IgD-negative memory B cell (primary cell): ENCODE measurements around the gene TMEM131. TPM values are rescaled to one million over a fixed set of nuclear protein-coding genes. Genes with fewer than 3 reads are reported as not detected.
A peak's percentile ranks its signal among the peaks of the same experiment; 100 is the strongest.

ENCODE experiments used
- H3K27ac Mint-ChIP-seq, 3 donors: one replicate each; pipeline ENCODE4 v1.8.0; 2020 to 2022; ENCODE audit warnings: mild to moderate bottlenecking in 3 of 3, mixed read lengths in 3 of 3, moderate library complexity in 1 of 3
- H3K27me3 Mint-ChIP-seq: one replicate; pipeline ENCODE4 v1.8.0; 2021; ENCODE audit warnings: mixed read lengths
- H3K36me3 Mint-ChIP-seq: one replicate; pipeline ENCODE4 v1.8.0; 2020; ENCODE audit warnings: mild to moderate bottlenecking, mixed read lengths
- H3K4me1 Mint-ChIP-seq, 3 donors: one replicate each; pipeline ENCODE4 v1.8.0; 2020 to 2022; ENCODE audit warnings: mixed read lengths in 3 of 3, mild to moderate bottlenecking in 1 of 3
- H3K4me3 Mint-ChIP-seq, 4 donors: one replicate each; pipeline ENCODE4 v1.8.0; 2020 to 2022; ENCODE audit warnings: mild to moderate bottlenecking in 4 of 4, mixed read lengths in 4 of 4, moderate library complexity in 3 of 4
- H3K9me3 Mint-ChIP-seq, 3 donors: one replicate each; pipeline ENCODE4 v1.8.0; 2020 to 2021; ENCODE audit warnings: mixed read lengths in 3 of 3, mild to moderate bottlenecking in 1 of 3
- polyA plus RNA-seq: library from polyadenylated mRNA; unstranded; fragments of 300-500 nt; fragmentation: Illumina TruSeq; gene quantifications from one replicate; pipeline ENCODE4 v1.2.3, GENCODE V29; 2021

TMEM131 gene
- polyA plus RNA-seq, 1 donor from 2014 or later = 24.9 TPM

DNA sequence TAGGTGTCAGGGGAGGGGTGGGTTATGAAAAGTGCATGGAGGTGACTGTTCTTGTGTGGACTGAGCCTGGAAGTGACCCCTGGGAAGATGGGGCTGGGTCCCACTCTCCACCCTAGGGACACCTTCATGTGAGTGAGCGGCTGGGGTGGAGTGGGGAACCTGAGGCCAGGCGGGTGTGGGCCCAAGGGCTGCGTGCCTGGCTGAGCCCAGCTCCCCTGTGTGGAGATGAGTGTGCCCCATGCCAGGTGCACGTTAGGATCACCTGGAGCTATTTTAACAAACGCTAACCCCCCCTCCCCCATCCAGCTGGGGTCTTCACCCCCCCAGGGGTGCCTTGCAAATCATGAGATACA lies 255.9 kb downstream of the TMEM131 start:
- Mint-ChIP-seq H3K36me3 (peaks cover 10% of the 10 kb centered on the region), H3K27me3 (no peaks in the 10 kb centered on the region), H3K4me1 (peaks cover 5 to 17% (median 16%) of the 10 kb centered on the region in 3 donors), H3K4me3 (no peak overlapping the region), H3K27ac (peak overlapping the region in 1 of 3 donors; percentile 74), H3K9me3 (peaks cover 0 to 2% (median 0%) of the 10 kb centered on the region in 3 donors)

DNA sequence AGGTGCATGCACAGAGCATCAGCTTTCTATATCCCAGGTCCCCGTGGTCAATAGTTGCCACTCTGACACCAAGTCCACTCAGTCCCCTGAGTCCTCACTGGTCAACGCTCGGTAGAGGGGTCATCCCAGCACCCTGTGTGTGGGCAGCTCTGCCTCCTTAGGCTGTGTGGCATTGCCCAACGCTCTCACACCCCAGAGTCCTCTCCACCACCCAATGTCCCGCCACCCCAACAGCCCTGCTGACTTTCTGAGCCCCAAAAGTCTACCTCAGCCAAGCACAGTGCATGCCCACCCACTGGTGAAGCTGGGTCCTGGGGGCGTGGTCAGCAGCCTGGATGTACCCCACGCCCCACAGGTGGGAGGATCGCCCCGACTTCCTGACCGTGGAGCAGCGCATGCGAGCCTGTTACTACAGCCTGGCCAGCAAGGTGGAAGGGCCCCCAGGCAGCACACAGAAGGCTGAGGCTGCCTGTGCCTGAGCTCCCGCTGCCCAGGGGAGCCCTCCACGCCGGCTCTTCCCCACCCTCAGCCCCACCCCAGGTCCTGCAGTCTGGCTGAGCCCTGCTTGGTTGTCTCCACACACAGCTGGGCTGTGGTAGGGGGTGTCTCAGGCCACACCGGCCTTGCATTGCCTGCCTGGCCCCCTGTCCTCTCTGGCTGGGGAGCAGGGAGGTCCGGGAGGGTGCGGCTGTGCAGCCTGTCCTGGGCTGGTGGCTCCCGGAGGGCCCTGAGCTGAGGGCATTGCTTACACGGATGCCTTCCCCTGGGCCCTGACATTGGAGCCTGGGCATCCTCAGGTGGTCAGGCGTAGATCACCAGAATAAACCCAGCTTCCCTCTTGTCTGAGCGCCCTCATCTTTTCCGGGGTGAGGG lies 256.5 kb downstream of the TMEM131 start:
- Mint-ChIP-seq H3K27me3 (no peaks in the 10 kb centered on the region), H3K4me1 (peaks cover 5 to 16% (median 14%) of the 10 kb centered on the region in 3 donors), H3K36me3 (peaks cover 9% of the 10 kb centered on the region), H3K4me3 (no peak overlapping the region), H3K9me3 (peaks cover 0 to 2% (median 0%) of the 10 kb centered on the region in 3 donors), H3K27ac (peak overlapping the region in 2 of 3 donors; percentile 5 to 86)

DNA sequence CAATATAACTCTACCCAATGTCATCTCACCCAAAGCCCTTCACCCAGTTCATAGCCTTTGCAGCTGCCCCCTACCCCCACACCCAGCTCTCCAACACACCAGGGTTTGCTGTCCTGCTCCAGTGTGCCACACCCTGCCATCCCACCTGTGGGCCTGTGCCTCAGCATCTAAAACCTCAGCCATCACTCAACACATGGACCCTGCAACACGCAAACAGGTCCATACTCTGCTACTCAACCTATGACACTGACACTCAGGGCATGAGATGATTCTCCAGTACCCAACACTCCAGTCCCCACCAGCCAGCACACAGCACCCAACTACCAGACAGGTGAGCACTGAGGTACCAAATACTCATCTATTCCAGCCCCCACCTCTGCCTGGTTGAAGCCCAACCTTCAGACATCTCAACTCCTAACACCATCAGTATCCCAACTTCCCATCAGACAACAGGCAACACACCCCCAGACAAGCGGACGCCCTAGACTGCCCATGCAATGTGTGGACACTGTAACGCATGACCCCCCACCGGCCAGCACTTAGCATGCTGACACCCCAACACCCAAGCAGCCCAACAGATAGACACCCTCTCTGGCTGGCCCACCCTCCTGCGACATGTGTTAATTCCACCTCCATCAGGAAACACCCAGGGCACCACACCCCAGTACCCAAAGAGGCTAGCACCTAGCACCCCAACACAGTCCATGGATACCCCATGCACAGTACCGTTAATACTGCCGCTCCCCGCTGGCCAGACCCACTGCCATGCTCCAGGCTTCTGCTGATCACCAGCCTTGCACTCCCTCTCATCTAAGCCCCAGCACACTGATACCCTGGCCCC lies 257.3 kb downstream of the TMEM131 start:
- peak overlapping the region in 2 of 3 donors; percentile 5 to 86 for H3K27ac Mint-ChIP-seq
- no peaks in the 10 kb centered on the region for H3K27me3 Mint-ChIP-seq
- H3K4me1 Mint-ChIP-seq = peaks cover 5 to 16% (median 14%) of the 10 kb centered on the region in 3 donors
- H3K9me3 Mint-ChIP-seq = peaks cover 0 to 4% (median 0%) of the 10 kb centered on the region in 3 donors
- H3K36me3 Mint-ChIP-seq = peaks cover 4% of the 10 kb centered on the region
- peak overlapping the region in 1 of 4 donors; percentile 39 for H3K4me3 Mint-ChIP-seq

DNA sequence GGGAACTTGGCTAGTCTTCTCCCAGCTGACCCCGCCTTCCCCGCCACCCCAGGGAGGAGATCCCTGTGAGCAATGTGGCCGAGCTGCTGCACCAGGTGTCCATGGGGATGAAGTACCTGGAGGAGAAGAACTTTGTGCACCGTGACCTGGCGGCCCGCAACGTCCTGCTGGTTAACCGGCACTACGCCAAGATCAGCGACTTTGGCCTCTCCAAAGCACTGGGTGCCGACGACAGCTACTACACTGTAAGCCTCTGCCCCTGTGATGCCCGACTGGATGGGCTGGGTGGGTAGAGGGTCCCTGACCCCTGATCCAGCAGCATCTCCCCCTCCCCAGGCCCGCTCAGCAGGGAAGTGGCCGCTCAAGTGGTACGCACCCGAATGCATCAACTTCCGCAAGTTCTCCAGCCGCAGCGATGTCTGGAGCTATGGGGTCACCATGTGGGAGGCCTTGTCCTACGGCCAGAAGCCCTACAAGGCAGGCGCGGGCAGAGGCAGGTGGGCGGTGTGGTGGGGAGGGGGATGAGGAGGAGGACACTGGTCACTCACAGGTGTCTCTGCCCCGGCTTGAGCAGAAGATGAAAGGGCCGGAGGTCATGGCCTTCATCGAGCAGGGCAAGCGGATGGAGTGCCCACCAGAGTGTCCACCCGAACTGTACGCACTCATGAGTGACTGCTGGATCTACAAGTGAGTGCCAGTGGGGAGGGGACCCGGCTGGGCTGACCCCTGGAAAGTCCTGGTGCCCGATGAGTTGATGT lies 258.1 kb downstream of the TMEM131 start:
- peak overlapping the region in 1 of 3 donors; percentile 28 for H3K27ac Mint-ChIP-seq
- peaks cover 5 to 13% (median 11%) of the 10 kb centered on the region in 3 donors for H3K4me1 Mint-ChIP-seq
- H3K36me3 Mint-ChIP-seq = peaks cover 4% of the 10 kb centered on the region
- peaks cover 0 to 4% (median 0%) of the 10 kb centered on the region in 3 donors for H3K9me3 Mint-ChIP-seq
- H3K4me3 Mint-ChIP-seq = peak overlapping the region in 1 of 4 donors; percentile 39
- H3K27me3 Mint-ChIP-seq = no peaks in the 10 kb centered on the region

DNA sequence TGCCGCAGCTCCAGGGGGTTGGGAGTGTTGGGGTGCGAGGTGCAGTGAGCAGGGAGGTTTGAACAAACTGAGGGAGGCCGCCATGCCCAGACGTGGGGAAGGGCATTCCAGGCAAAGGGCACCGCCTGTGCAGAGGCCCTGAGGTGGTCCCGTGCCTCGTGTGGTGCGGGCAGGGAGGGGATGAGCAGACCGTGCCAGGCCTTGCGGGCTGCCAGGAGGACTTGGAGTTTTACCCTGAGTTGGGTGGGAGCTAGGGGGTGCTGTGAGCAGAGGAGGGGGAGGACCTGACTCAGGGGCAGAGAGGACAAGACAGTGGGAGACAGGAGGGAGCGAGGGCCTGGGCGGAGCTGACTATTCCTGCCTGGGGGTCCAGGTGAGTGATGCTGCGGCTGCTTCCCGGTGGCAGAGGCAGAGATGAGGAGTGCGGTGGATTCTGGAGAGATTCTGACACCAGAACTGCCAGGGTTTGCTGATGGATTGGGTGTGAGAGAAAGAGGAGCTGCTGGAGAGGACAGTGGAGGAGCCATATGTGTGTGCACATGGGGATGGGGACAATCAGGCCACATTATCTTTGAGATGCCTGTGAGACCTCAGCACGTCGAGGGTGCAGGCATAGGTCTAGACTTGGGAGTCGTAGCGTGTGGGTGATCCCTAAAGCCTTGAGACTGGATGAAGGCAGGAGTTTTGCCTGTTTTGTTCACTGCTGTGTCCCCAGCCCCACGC lies 259.0 kb downstream of the TMEM131 start:
- H3K27me3 Mint-ChIP-seq = no peaks in the 10 kb centered on the region
- no peak overlapping the region for H3K4me3 Mint-ChIP-seq
- peaks cover 2% of the 10 kb centered on the region for H3K36me3 Mint-ChIP-seq
- peaks cover 0 to 4% (median 0%) of the 10 kb centered on the region in 3 donors for H3K9me3 Mint-ChIP-seq
- H3K27ac Mint-ChIP-seq = peak overlapping the region in 1 of 3 donors; percentile 28
- peaks cover 5 to 10% (median 7%) of the 10 kb centered on the region in 3 donors for H3K4me1 Mint-ChIP-seq

DNA sequence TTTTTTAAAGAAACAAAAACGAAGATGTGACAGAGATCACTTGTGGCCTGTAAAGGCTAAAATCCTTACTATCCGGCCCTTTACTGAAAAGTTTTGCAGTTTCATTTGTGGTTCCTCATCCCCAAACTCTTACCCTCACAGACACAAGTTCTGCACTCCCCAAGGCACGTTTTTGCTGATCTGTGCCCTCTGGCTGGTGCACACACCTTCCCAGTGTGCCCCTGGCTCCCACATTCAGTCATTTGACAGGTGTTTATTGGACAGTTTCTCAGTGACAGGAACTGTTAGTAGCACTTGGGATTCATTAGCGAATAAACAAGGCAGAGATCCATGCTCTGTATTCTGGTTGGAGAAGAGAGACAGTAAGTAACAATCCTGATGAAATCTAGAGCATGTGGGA lies 259.6 kb downstream of the TMEM131 start:
- H3K4me1 Mint-ChIP-seq = peaks cover 4 to 6% (median 5%) of the 10 kb centered on the region in 3 donors
- H3K27ac Mint-ChIP-seq = no peak overlapping the region
- no peaks in the 10 kb centered on the region for H3K27me3 Mint-ChIP-seq
- H3K9me3 Mint-ChIP-seq = peaks cover 0 to 4% (median 0%) of the 10 kb centered on the region in 3 donors
- H3K36me3 Mint-ChIP-seq = peaks cover 2% of the 10 kb centered on the region
- no peak overlapping the region for H3K4me3 Mint-ChIP-seq

DNA sequence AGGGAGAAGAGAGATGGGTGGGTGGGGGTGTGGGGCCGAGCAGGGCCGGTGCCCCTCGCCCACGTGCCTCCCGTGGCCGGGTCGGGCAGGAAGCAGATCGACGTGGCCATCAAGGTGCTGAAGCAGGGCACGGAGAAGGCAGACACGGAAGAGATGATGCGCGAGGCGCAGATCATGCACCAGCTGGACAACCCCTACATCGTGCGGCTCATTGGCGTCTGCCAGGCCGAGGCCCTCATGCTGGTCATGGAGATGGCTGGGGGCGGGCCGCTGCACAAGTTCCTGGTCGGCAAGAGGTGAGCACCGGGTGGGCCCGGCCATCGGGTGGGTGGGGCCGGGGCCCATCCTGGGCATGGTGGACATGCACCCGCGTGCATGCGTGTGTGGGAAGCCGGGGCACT lies 260.6 kb downstream of the TMEM131 start:
- Mint-ChIP-seq H3K27me3 (no peaks in the 10 kb centered on the region), H3K27ac (no peak overlapping the region)

DNA sequence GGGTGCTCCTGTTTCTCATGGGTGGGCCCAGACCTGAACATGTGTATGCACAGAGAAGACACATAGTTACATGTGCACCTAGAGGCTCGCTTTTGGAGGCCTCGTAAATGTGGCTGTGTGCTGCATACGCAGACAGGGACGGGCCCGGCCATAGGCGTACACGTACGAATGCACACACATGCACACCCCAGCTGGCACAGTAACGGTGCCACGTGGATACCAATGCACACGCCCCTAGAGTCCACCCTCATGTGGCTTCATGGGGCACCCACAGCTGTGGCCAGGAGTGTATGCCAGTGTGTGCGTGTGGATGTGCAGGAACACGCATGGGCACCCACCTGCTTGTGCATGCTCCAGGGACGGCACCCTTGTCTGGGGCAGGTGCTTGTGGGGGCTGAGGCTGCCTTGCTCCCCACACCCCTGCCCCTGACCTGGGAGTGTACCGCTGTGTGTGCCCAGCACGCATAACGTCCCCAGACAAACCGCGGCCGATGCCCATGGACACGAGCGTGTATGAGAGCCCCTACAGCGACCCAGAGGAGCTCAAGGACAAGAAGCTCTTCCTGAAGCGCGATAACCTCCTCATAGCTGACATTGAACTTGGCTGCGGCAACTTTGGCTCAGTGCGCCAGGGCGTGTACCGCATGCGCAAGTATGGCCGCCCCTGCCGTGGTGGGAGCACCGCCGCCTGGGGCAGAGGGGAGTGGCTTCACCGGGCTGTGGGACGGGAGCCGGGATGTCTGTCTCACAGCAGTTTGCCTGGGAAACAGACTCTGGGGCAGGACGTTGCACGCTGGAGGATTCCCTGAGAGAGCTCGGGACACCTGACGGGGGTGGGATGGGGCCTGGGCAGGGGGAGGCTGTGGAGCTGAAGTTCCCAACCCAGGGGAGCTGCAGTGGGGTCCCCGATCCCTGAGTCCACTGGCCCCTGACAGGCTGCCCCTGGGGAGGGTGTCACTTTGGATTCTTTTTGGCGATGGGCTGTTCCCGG lies 261.4 kb downstream of the TMEM131 start:
- H3K27me3 Mint-ChIP-seq = no peaks in the 10 kb centered on the region
- peaks cover 2% of the 10 kb centered on the region for H3K36me3 Mint-ChIP-seq
- peaks cover 0 to 3% (median 0%) of the 10 kb centered on the region in 3 donors for H3K4me1 Mint-ChIP-seq
- no peak overlapping the region for H3K4me3 Mint-ChIP-seq
- H3K9me3 Mint-ChIP-seq = peaks cover 0 to 4% (median 2%) of the 10 kb centered on the region in 3 donors
- no peak overlapping the region for H3K27ac Mint-ChIP-seq

More for the DNA sequence above, 260.6 kb downstream of the TMEM131 start:
- peaks cover 0 to 3% (median 0%) of the 10 kb centered on the region in 3 donors for H3K4me1 Mint-ChIP-seq
- no peak overlapping the region for H3K4me3 Mint-ChIP-seq
- H3K9me3 Mint-ChIP-seq = peaks cover 0 to 4% (median under 1%) of the 10 kb centered on the region in 3 donors
- peaks cover 2% of the 10 kb centered on the region for H3K36me3 Mint-ChIP-seq

DNA sequence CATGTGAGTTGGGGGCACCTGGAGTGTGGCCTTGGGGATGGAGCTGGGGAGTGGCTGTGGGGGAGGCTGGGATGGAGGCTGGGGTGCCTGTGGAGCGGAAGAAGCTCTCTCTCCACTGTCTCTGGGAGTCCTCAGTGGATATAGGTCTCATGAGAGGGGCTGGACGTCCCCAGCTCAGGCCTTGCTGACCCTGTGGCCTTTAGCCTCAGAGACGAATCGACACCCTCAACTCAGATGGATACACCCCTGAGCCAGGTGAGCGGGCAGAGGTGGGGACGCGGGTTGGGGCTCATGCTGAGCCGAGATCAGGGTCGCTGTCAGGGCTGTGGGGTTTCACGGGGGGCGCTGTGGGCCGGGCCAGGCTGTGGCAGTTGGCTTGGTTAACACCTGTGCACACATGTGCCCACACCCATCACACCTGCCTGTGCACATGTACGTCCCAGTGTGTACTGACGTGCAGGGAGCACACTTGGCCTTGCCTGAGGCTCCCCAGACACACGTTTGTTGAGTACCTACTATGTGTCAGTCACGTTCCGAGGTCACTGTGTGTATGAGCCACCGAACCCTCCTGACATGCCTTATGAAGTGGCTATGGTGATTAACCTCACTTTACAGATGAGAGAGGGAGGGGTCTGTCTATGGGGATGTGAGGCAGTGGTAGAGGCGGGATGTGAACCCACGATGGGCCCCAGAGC lies 262.3 kb downstream of the TMEM131 start:
- no peak overlapping the region for H3K4me3 Mint-ChIP-seq
- H3K27me3 Mint-ChIP-seq = no peaks in the 10 kb centered on the region
- H3K4me1 Mint-ChIP-seq = peaks cover 0 to 3% (median 0%) of the 10 kb centered on the region in 3 donors
- peaks cover 0 to 4% (median 2%) of the 10 kb centered on the region in 3 donors for H3K9me3 Mint-ChIP-seq
- H3K36me3 Mint-ChIP-seq = peaks cover 2% of the 10 kb centered on the region
- H3K27ac Mint-ChIP-seq = no peak overlapping the region

DNA sequence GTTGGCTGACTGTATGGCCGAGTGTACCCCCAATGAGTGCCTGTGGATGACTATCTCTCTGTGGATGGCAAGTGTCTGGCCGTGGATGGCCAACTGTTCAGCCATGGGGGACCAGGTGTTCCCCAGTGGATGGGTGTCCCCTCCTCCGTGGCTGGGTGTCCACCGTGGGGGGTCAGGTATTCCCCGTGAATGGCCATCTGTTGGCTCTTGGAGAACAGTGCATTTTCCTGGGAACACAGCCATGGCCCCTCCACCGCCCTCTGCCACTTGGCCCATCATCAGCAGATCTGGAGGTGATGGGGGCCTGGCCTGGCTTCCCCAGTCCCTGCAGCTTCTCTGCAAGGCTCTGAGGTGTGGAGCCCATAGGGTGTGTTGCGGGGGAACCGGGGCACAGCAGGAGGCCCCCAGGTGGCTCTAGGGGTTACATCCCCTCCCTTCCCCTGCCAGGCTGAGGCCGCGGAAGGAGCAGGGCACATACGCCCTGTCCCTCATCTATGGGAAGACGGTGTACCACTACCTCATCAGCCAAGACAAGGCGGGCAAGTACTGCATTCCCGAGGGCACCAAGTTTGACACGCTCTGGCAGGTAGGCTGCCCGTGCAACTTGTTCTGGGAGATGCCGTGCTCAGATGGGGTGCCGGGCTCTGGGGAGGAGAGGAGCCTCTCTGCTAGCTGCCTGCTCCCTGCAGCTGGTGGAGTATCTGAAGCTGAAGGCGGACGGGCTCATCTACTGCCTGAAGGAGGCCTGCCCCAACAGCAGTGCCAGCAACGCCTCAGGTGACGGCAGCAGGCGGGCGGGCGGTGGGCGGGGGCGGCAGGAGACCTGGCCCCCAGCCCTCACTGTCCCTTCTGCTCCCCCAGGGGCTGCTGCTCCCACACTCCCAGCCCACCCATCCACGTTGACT lies 263.1 kb downstream of the TMEM131 start:
- H3K4me3 Mint-ChIP-seq = peak overlapping the region in 1 of 4 donors; percentile 51
- H3K27me3 Mint-ChIP-seq = no peaks in the 10 kb centered on the region
- H3K4me1 Mint-ChIP-seq = no peaks in the 10 kb centered on the region
- no peak overlapping the region for H3K27ac Mint-ChIP-seq
- peaks cover 0 to 2% (median 2%) of the 10 kb centered on the region in 3 donors for H3K9me3 Mint-ChIP-seq
- peaks cover 2% of the 10 kb centered on the region for H3K36me3 Mint-ChIP-seq

DNA sequence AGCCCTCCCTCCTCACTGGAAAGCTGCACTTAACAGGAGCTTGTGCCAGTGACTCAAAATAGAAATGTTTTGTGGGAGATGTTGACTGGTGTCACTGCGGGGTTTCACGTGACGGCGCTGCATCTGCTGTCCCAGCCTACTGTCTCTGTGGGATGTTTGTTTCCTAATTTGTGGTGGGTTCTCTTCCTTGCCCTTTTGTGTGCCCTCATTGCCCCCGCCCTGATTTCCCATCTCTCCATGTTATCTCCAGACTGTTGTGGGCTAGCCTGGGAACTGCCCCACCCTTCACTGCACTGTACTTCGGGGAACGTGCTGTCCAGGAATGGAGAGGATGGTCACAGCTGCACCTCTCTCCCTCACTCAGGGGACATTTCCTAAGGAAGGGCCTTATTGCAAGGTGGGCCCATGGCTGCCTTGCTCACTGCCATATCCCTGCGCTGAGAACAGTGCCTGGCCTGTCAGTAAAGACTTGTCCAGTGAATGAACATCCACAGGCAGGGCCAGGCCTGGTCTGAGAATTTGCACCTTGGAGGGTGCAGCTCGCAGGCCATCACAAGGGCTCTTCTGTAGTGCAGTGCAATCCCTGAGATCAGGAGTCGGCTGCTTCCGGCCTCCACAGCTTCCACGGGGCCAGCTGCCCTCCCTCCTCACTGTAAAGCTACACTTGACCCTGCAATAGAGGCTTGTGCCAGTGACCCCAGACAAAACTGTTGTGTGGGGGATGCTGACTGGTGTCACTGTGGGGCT lies 264.3 kb downstream of the TMEM131 start:
- no peaks in the 10 kb centered on the region for H3K4me1 Mint-ChIP-seq
- peaks cover 5% of the 10 kb centered on the region for H3K36me3 Mint-ChIP-seq
- H3K9me3 Mint-ChIP-seq = peaks cover 0 to 2% (median 2%) of the 10 kb centered on the region in 3 donors
- no peaks in the 10 kb centered on the region for H3K27me3 Mint-ChIP-seq
- peak overlapping the region in 1 of 4 donors; percentile 1 for H3K4me3 Mint-ChIP-seq
- no peak overlapping the region for H3K27ac Mint-ChIP-seq
